Amygdala (tissue), 56 donors: ENCODE results near the gene TPRA1.
"Not testable (repeated sequence)": the region's sequence is repeated elsewhere in the genome, so short reads cannot be mapped to it uniquely, and the experiment has no call there.

Source experiments
- DNase-seq, 56 donors: peaks; one replicate each; lab custom pipeline; 2025; lab: John Stamatoyannopoulos, UW

The TPRA1 gene

DNA sequence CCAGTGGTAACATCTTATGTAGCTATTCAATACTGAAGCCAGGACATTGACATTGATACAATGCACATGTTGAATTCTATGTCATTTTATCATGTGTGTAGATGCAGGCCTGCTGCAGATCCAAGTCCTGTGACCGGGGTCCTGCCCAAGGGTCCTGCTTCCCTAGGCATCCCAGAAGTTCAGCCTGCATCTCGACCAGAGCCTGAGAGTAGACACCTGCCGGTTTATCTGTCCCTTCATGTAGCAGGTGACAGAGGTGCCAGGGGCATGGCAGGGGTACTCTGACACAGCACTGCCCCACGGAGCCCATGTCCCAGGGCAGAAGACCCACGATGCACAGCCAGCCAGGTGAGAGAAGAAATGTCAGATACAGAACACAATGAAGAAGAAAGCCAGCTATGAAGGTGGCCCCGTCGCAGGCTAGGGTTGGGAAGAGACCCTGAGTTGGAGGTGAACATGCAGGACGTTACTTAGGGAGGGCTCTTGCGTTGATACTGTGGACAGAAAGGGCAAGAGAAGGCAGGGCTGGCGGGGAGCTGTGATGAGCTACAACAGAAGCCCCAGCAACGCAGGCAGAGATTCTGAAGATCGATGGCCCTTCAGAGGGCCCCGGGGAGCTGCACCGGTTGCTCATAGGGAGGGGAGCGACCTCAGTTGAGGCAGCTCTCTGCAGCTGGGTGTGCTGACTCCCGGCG is 51.0 kb downstream of the TPRA1 start:
- no peak for DNase-seq

DNA sequence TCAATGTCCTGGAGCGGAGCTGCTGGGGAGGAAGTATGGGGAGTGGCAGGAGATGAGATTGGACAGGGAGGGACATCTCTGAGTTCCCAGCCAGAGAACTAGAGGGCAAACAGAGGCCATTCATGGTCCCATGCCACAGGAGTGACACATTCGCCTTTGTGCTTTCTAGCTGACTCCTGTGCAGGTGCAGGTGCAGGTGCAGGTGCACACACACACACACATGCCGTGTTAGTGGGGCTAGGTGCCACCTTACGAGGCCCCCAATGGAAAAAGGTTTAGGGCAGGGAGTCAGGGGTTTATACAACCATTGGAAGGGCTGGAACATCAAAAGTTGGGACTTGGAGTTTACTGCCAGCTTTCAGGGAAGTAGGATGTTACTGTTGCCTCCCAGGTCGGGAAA is 52.0 kb downstream of the TPRA1 start:
- no peak for DNase-seq

DNA sequence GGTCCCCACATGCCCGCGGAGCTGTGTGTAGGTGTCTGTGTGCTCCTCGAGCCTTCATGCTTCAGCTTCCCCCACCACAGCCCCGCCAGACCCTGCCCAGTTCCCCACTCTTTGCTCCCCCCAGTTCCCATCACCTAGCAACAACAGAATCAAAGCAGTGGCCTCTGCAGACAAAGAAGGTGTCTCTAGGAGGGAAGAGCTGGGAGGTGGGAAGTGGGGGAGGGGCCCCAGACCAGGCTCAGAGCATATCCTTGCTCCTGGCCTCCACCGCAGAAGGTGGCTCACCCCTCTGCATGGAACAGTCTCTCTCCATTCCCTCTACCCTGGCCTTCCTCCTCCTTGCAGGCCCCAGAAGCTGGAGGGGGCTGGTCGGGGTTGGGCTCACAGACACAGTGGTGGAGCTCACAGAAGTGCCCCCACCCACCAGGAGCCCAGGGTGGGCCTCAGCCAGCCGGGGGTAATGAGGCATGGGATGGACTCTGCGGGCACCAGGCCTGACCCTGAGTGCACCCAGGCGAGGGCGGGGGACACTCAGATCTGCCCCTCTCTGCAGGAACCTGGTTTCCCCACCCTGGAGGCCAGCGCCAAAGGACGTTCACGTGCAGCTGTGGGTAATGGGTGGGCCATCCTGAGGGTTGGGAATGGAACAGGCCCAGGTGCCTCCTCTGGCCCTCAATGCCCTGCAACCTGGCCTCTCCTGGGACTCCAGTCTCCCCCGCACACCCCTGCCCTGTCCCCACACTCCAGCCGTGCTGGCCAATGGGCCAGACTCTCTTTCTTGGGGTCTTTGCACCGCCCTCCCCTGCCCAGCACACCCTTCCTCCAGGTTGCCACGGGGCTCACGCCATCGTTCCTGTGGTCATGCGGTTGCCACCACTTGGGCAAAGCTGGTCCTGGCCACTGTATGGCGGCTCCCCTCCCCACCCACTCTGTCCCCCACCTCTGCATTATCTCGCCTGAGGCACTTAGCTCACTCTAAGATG is 53.4 kb downstream of the TPRA1 start:
- DNase-seq, result no peak

- peak in 13 of 56 donors; percentile 12 to 56 (median 31) for DNase-seq
These were observed 54.4 kb downstream of the TPRA1 start for GRCh38 chr3:127535901-127536829.

DNA sequence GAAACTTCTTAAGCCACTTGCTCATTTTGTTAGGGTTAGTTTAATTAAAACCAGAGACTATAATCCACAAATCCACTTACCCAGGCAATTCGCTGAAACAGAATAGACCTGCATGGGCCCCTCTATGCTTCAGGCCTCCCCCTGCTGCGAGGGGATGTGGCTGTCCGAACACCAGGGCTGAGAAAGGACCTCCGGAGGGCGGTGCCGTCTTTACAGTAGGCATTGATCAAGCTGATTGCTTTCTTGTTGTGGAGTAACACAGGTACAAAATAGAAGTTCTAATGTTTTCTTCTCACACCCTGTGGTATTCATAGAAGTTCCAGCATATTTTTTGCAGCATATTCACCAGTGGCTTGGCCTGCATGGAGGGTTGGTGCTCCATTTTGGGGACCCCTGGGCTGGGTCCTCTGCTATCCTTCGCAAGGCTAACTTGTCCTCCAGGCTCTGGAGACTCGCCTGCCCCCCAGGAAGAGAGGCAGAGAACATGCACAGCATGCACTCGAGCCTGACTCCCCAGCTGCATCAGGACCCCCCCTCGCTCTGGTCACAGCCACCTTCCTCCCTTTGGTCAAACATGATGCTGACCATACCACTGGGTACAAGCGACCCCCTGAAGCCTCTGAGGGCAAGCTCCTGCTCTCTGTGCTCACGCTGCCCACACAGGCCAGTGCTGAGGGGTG is 55.3 kb downstream of the TPRA1 start:
- DNase-seq, result no peak

DNA sequence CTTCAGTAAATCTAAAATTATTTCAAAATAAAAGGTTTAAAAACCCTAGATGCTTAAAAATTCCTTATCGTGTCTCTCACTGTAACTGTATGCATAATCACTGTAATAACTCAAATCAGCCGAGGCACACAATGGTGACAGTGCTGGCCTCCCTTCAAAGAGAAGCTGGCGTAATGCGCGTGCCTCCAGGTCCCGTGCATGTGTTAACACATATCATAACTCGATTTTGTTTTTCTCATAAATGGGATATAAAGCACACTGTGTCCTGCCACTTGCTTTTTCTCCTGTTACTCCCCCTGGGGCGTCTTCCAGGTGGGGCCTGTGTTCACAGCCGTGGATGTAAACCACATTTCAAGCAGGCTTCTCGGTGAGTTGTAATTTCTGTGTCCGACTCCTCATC is 56.0 kb downstream of the TPRA1 start:
- no peak for DNase-seq

GRCh38 chr3:127534161-127534451 is 56.4 kb downstream of the TPRA1 start:
- DNase-seq, result no peak

GRCh38 chr3:127532561-127533203 is 57.9 kb downstream of the TPRA1 start:
- DNase-seq, result no peak

DNA sequence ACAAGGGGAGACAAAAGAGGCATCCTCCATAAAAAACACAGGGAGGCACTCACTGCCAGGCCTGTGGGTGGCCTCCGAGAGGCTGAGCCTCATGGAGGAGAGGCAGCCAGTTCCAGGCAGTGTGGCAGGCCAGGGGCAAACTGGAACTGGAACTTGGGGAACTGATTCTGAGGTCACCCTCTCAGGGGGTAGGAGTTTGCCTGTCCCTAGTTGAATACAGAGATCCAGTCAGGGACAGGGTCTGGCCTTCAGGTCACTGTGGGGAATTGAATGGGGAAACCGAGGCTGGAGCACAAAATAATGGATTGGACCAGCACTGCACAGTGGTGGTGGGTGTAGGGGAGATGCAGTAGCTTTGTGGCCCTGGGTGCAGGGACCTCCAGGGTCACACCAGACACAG is 58.7 kb downstream of the TPRA1 start:
- DNase-seq, result no peak

- DNase-seq, result not testable (repeated sequence)
These were observed 59.7 kb downstream of the TPRA1 start for GRCh38 chr3:127530863-127531262.

GRCh38 chr3:127529346-127530188 is 61.0 kb downstream of the TPRA1 start:
- peak in 3 of 56 donors; percentile 12 to 29 (median 24) for DNase-seq

GRCh38 chr3:127525373-127525772 is 65.2 kb downstream of the TPRA1 start:
- peak in 1 of 56 donors; percentile 12 for DNase-seq

DNA sequence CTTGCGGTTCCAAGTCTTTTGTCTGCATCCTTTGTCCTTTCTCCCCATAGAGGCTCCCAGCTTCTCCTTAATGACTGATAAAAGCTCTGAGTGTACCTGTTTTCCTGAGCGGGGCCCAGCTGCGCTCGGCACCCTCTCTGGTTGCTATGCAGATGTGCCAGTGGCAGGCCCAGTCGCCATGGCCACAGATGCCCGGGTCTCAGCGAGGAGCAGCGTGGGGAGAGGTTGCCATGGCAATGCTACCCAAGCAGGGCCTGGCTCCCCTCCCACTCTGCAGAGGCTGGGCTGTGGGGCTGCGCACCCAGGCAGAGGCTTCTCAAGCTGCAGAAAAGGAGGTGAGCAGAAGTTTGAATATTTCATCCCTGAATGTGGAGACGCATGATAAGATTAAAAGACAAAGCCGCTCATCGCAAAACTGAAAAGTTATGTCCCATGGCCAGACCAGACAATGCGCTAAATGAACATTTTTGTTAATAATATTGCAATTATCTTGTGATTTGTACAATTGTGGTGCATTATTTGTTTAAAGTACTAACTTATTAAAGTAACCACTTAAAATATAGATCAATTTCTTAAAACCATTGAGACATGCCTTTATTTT is 66.1 kb downstream of the TPRA1 start:
- DNase-seq, result peak in 9 of 56 donors; percentile 12 to 37 (median 24)
